A673 (cell line): Measurements from ENCODE around the gene CHDH.

Source experiments
- CTCF ChIP-seq: fragments of 300-800, 200-600 bp; sonication (generic); conservative IDR thresholded peaks from 2 replicates; pipeline ENCODE4 v1.5.1; 2017; ENCODE audit warnings: low read depth, mild to moderate bottlenecking, antibody characterized with exemption, low read length, moderate library complexity, mixed read lengths
- EZH2 ChIP-seq: fragments of 200-600 bp; sonication (generic); IDR thresholded peaks from 2 replicates; pipeline ENCODE4 v1.6.1; 2017; ENCODE audit warnings: borderline replicate concordance, low read depth, mild to moderate bottlenecking, mixed read lengths, antibody characterized with exemption, low read length; ENCODE audit not compliant: poor library complexity, severe bottlenecking

- TF ChIP-seq CTCF: no peak
- peak; percentile 77 for TF ChIP-seq EZH2
Measured at GRCh38 chr3:53846134-53846850, at the start of gene CHDH, which contains the start of gene IL17RB.
